ENCODE data around the gene SPNS2. TPM values are rescaled to one million over a fixed set of nuclear protein-coding genes. Genes with fewer than 3 reads are reported as not detected.

The SPNS2 gene
- polyA plus RNA-seq, 12 donors: 3.7 to 20.1 (median 6.2) TPM; not detected in 1

DNA sequence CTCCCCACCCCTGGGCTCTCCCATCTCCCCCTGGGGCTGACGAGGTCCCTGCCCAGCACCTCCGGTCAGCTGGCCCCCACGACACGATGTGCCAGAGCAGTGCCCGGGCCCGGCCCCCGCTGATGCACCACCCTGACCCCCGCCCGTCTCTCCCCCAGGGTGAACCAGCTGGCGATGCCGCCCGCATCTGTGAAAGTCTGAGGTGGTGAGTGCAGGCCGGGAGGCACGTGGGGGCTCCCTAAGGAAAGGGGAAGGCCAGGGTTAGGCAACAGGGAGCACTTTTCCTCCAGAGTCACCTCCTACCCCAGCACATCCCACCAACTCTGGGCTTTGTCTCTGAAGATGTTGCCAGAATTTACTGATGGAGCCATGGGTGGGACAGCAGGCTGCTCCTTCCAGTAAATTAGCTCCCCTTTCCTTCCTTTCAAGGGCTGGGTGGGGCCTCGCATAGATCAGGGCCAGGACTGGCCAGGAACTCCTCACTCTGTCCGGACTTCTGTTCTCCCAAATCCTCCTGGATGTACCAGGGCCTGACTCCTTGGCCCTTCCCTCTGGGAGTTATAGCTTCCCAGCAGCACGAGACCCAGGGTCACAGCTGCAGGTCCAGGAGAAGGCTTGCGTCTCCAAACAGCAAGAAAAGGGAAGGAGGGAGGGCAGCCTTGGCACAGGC is 38.2 kb downstream of the SPNS2 start:
- DNase-seq: no peak

DNA sequence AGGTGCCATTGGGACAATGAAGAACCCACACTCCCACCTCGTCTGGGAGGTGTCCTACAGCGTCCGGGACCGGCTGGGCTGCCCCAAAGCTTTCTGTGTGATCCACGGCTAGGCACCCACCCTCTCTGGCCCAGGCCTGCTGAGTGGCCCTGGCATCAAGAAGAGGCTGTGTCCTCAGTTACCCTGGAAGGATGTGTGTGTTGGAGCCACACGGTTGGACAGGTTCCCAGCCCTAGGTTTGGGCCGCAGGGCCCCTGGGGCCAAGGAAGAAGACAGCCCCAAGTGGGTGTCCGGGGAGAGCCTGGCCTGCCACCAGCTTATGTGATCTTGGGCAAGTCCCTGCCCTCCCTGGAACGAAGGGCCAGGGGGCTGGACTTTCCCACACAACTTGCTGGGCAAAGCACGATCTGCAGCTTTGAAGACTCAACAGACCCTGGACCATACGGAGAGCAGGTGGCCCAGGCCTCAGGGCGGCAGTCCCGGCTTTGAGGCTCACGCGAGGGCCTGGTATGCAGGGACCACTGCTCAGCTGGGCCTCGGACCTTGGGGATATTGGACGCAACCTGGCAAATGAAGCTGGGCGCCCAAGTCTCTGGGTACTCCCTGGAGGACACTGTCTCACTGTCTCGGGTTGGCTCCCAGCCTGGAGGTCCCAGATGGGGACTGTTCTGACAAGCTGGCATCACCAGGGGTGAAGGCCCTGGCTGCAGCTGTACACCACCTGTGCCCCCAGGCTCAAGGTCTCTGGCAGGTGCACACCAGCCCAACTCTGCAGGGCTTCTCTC is 39.0 kb downstream of the SPNS2 start:
- no peak for DNase-seq

DNA sequence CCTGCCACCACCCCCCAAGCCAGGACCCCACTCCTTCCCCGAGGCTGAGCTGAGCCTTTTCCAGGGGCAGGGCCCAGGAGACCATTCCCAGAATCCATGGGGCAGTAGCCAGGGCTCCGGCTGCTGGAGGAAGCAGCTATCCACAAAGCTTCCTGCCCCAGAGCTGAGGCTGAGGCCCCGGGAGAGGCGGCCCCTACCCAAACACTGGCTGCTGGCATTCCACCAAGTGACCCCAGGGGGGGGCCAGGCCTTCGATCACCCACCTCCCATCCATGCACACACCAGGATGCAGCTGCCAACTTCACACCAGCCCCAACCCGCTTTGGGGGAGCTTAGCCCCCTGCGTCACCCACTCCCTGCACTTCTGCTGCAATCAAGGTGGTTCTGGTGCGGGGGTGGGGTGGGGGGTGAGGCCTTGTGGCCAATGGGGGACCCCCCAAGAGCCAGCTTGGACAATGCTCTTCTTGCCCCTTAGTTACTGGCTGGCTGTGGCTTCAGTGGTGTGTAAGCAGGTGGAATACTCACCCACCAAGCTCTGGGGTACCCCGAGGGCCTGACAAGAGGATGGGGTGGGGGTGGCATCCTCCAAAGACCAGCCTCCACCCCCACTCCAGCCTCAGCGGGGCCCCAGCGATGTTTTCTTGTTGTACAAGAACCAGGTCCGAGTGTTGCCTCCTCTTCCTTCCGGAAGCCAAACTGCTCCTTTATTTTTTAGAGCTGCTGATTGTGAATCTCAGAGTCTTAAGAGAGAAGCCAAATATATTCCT is 39.7 kb downstream of the SPNS2 start:
- no peak for DNase-seq

DNA sequence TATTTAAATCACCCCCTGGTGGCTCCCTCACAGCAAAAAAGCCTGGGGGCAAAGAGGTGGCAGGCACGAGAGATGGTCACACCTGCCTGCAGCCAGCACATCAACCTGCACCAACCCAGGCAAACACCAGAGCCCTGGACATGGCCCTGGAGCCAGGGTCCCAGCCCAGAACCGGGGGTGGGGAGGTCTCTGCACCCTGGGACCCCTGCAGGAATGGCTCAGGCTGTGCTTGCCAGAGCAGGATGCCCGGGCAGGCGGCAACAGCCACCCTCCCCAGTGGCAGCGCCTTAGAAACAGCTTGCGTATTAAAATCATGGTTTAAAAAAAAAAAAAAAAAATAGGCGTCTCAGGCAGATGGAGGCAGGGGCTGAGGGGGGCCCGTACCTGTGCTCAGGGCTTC is 40.3 kb downstream of the SPNS2 start:
- DNase-seq: no peak

DNA sequence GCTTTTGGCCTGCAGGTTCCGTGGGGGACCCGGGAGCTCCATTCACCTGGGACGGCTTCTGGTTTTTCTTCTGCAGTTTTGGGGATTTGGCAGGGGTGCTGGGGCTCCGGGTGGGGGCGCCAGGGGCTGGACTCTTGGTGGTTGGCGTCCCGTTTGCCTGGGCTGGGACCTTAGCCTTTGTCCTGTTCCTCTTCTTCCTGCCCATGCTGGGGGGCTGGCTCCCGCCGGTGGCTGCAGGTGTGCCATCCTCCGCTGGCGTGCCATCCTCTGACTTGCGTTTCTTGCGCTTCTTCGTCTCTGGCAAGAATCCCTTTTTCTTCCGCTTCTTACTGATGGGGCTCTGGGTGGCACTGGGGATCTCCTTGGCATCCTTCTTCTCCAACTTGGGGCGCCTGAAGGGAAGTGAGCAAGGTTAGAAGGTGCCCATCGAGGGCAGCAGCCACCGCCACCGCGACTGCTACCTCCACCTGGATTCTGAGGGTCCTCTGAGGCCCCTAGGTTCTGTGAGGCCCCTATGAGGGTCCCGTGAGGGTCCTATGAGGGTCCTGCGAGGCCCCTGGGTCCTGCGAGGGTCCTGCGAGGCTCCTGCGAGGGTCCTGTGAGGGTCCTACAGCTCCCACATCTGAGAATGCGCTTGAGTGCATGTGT is 41.0 kb downstream of the SPNS2 start:
- no peak for DNase-seq

DNA sequence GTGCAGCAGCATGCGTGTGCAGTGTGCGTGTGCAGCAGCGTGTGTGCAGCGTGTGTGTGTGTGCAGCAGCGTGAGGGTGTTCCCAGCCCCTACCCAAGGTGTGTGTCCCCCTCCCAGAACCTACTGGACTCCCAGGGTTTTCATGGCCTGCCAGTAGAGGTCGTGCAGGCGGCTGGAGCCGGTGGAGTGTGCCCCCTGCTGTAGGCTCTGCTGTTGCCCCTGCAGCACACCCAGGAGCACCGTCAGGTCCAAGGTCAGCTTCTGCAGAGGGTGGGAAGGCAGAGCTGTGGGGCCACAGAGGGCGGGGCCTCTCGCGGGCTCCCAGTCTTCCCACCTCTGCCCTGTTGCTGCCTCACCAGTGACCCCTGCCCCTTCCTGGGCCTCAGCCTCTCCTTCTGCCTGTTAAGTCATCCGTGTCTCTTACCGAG is 41.6 kb downstream of the SPNS2 start:
- no peak for DNase-seq

DNA sequence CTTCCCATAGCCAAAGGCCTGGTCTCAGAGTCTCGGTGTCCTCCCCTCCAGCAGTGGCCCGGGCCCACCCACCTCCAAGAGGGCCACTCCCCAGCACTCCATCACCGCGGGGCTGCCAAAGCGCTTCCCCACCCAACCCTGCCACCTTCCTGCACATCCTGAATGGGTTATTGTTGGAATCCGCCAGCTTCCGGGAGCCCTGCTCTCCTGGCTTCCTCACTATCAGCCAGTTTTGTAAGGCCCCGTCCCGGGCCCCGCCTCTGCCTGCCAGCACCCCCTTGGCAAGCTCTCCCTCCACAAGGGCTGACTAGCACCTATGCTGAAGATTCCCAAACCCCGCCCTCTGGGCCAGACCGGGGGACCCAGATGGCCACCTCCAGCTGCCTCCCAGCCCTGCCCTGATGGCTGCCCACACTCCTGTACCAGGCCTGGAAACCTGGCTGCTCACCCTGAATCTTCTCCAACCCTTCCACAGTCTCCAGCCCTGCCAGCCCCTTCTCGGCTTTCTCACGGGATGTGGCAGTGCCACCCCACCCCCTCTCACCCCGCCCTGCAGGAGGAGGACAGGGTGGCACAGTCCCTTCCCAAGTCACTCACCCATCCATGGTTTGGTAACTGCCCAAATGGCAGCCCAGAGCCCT is 42.1 kb downstream of the SPNS2 start:
- no peak for DNase-seq

DNA sequence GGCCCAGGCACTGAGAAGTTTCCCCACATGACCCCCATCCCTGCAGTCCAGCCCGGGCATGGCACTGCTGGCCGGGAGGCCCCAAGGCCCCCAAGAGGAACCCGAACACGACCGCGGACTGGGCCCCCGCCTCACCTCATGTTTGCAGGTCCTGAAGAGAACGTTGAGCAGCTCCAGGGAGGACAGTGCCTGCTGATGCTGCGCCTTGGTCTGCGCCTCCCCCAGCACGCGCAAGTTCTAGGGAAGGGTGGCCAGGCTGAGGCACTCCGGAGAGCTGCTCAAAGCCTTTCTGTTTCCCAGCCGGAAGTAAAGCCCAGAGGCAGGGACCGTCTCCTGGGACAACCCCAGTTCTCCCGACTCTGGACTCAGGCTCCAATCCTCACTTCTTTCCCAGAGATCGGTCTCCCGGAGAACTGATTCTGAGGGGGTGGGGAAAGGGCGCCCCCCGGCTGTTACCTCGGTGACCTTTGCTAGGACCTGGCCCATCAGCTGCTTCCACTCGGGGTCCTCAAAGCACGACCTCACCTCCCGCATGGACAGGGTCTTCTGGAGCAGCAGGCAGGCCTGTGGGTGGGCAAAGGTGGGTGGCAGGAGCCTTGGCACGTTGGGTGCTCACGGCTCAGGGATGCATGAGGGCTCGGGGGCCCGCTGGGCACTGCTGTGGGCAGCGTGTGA is 42.8 kb downstream of the SPNS2 start:
- DNase-seq: no peak

DNA sequence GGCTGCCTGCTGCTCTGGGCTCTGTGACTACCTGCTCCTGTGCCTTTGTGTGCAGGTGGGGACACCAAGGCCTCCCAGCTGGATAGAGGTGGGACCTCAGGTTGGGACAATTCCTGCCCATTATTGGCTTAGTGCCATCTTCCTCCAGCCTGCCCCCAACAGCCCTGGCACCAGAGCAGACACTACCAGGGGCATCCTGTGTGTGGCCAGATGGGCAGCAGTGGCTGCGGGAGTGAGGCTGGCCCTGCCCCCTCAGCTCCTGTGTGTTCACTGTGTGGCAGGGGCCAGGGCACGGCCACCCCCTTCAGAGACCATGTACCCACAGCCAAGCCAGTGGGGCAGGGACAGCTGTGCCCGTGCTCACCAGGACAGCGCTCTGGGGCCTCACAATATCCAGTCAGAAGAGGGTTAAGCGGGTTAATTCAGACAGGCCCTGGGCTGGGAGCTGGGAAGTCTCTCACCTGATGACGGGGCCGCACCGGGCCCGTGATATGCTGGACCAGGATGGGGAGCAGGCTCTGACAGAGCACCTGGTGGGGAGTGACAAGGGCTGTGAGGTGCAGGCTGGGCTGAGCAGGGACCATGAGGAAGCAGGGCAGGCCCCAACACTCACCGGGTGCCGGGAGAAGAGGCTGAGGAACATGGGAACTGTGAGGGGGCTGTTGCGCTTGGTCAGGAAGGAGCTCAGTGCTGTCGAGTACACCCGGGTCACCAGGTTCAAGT is 43.5 kb downstream of the SPNS2 start:
- no peak for DNase-seq

DNA sequence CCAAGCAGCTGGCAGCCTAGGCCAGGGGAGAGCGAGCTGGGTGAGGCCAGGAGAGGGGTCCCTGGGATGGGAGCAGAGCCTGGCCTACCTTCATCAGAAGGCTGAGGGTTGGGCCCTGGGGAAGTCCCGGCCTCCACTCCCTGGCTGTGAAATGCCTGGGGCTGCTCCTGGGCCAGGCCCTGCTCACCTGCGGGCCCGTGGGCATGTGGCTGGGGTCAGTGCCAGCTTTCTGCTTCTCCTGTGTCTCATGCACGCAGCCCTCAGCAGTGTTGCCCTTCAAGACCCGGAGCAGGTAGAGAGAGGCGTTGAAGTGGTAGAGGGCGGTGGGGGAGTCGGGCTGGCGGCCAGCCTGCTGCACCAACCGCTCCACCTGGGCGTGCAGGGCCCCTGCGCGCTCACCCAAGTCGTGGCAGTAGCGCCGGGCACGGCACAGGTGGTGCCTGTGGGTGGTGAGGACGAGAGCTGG is 44.1 kb downstream of the SPNS2 start:
- DNase-seq: no peak

DNA sequence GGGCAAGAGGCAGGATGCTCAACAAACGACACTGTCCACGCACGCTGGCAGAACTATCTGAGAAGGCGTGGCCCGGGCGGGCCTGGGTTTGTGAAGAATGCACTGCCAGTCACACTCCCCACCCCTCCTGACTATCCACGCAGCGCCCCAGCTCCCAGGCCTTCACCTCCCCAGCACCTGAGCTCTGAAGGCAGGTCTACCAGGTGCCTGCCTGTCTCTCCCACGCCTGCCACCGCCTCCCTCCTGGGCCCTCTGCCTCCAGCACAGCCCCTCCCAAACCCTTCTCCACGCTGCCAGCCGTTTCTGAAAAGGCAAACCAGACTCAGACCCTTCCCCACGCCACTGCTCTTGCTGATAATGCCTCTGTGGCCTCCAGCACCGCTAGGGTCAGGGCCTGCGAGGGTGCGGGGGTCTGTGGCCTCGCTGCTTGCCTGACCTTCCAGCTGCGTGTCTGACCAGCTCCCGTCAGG is 44.9 kb downstream of the SPNS2 start:
- no peak for DNase-seq

DNA sequence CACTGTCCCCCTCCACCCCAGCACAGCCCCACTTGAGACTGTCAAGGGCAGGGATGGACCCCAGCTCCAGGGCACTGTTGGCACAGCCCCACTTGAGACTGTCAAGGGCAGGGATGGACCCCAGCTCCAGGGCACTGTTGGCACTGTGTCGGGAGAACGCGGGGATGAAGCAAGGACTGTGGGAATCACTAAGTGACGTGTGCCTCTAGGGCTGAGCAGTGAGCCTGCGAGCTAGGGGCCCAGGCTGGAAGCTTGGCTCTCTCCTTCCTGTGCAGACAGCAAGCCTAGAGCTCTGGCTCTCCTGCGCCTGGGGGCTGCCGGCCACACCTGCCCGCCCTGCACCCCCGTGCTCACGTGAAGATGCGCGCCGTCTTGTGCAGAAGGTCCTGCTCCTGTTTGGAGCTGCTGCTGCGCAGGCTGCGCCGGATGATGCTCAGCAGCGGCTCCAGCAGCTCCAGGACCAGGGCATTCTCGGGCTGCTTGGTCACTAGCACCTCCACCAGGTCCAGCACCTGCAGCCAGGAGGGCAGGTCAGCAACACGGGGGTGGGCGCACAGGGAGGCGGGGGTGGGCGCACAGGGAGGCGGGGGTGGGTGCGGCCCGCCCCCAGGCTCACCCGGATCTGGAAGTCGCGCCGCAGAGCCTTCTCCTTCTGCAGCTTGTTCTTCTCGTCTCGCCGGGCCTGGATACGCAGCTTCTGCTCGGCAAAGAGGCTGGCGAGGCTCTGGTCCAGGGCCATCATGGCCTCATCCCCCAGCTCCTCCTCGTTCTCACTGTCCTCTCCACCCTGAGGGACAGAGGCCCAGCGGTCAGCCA is 45.7 kb downstream of the SPNS2 start:
- DNase-seq: no peak

DNA sequence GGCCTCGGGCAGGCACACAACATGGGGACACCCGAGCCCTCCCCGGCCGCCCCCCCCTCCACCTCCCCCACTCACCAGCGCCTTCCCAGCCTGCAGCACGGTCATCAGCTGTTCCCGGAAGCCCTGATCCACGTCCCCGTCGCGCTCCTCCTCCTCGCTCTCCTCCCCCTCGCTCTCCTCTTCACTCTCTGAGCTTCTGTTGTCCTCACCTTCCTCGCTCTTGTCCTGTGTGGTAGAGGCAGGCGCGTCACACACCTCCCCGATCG is 46.2 kb downstream of the SPNS2 start:
- DNase-seq: no peak

DNA sequence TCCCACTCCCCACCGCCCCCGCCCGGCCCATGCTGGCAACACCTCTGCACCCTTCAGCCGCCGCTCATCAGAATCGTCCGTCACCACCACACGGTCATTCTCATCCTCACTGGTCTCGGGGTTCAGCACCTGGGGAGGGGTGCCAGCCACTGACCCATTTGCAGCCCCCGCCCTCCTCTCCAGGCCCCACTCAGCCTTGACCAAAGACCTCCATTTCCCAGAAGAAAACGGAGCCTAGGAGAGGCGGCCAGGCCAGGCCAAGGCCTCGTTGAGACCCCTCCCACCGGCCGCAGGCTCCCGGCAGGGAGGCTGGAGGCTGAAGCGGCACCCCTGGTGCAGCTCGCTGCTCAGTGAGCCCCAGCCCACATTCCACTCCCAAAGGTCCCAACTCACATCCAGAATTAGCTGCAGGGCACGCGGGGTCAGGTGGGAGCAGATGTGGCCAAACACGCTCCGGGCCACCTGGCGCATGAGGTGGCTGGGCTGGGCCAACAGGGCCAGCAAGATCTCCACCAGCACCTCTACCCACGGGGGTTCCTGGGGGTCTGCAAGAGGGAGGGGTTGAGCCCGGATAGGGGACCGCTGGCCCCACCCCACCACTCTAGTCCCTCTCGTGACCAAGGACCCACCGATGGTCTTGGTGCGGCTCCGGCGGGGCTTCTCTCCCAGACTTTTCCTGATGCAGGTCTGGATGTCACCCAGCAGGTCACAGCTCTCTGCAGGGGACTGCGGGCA is 46.7 kb downstream of the SPNS2 start:
- no peak for DNase-seq

DNA sequence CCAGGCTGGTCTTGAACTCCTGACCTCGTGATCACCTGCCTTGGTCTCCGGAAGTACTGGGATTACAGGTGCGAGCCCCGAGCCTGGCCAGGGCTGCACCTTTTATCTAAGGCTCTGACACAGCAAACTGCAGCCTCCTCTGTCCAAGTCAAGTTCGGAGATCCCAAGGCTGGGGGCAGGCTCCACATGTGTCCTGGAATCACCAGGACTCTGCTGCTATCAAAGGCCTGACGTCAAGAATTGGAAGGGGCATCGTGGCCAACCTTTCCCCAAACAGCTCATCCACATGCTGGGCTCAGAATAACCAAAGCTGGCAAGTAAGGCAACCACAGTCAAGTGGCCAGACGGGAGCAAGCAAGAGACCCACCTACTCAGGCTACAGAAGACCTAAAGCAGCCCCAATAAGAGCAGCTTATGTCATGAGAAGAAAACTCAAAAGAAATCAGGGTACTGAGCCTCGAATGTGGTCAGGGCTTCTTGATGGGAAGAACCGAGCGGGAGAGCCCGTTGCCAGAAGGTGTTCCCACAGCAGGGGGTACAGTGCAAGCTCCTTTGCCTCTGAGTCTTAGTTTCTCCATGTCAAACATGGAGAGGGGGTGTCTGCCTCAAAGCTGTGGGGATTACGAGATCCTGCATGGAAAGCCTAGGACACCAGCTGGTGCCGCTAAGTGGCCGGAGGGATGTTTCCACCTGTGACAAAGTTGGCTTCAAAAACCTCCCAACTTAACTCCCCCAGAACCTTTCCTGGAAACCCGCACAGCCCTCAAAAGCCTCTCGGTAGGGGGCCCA is 48.6 kb downstream of the SPNS2 start:
- no peak for DNase-seq

DNA sequence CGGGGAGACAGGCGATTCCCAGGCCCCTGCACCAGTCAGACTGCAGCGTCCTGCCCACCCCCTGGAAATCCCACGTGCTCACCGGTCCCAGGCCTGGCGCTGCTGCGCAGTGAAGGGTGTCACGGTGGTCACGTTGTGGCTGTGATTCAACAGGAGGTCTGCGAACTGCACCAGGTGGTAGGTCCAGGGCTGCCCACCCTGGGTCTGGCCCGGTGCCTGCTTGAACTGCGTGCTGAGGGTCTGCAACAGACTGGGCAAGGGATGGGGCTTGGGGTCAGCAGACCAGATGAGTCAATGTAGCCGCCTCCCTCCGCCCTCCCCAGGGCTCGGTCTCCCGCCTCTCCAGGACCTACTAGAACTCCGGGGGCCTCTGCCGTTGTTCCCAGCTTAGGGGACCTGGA is 49.4 kb downstream of the SPNS2 start:
- no peak for DNase-seq

DNA sequence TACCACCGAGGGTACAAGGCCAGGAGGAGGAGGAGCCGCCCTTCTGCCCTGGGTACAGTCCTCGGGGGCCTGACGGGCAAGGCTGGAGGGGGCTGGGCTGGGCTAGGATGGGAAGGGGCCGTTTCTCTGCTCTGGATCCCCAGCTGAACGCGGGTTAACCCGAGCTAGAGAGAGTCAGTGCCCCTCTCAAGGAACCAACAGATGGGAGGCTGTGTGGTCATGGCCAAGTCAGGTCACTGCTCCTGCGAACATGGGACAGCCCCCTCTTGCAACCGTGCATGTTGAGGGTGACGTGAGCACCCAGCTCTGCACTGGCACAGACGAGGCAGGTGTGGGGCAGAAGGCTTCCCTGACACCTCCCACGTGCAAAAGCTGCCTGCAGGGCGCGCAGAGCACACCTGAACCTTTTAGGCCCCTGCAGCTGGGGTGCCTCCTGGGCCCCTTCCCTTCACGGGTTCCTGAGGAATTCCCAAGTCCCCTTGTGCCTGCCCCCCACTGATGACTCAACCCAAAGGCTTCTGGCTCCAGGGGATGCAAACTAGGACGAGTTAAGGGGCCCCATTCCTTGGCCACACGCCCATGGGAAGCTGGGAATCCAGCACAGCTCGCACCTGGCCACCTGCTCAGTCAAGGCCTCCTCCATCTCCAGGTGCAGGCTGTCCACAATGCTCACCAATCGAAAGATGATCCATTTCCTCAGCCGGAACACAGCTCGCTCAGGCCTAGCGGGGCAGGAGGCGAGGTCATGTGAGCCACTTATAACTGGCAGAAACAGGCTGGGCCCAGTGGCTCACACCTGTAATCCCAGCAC is 50.2 kb downstream of the SPNS2 start:
- no peak for DNase-seq

All from muscle of arm (tissue), 12 donors.